HG03039 (cell line): ENCODE data around the gene ASPSCR1.

Experiments used
- ATAC-seq: cut with Tn5 transposase; IDR thresholded peaks from one replicate; pipeline ENCODE4 v1.9.1; 2021; ENCODE audit warnings: mild to moderate bottlenecking, moderate library complexity; ENCODE audit not compliant: unreplicated experiment

ASPSCR1 gene

DNA sequence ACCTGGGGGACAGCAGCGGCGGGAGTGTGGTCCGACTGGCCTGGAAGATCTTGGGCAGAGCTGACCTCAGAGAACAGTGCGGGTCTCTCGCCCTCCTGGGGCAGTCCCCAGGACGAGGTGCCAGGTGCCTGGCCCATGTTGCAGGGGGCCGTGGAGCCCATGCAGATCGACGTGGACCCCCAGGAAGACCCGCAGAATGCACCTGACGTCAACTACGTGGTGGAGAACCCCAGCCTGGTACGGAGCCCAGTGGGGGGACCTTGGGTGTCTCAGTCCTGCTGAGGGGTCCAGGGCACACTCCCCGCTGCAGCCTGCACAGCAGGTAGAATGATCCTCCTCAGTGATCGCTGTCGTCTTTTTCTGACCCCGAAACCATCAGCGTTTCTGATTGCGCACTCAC lies 75.7 kb downstream of the ASPSCR1 start:
- no peak for ATAC-seq

DNA sequence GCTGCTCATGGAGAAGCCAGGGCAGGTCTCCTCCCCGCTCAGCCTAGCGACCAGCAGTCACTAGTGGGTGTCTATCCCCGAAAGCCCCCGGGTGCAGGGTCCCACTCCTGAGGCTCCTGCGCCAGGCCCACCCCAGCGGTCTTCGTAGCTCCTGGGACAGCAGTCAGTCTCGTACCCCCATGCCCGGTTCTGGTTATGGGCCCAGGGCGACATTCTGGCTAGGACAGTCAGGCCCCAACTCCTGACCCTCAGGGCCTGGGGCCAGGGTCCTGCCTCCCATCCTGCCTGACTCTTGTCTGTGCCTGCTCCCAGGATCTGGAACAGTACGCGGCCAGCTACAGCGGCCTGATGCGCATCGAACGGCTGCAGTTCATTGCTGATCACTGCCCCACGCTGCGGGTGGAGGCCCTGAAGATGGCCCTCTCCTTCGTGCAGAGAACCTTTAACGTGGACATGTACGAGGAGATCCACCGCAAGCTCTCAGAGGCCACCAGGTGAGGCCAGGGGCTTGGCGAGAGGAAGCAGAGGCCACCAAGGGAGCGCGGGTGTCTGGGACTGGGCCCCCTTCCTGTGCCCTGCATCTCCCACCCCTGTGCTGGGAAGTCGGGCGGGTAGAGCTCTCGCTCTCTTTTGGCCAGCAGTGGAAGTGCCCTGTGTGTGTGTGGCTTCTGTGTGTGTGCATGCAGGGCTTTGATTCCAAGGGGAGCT lies 76.3 kb downstream of the ASPSCR1 start:
- no peak for ATAC-seq

DNA sequence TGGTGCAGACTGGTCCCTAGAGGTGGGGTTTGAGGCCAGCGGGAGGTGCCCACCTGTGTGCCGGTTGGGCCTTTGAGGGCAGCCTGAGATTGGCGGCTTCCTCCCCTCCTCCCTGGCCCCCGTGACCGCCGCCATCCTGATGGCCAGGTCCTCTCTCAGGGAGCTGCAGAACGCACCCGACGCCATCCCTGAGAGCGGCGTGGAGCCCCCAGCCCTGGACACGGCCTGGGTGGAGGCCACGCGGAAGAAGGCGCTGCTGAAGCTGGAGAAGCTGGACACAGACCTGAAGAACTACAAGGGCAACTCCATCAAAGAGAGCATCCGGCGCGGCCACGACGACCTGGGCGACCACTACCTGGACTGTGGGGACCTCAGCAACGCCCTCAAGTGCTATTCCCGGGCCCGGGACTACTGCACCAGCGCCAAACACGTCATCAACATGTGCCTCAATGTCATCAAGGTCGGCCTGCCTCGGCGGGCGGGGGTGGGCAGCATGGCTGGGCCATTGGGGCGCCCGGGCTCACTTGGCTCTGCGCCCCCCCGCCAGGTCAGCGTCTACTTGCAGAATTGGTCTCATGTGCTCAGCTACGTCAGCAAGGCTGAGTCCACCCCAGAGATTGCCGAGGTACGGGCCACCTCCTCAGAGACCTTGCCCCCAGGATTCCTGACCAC lies 77.1 kb downstream of the ASPSCR1 start:
- ATAC-seq = no peak

DNA sequence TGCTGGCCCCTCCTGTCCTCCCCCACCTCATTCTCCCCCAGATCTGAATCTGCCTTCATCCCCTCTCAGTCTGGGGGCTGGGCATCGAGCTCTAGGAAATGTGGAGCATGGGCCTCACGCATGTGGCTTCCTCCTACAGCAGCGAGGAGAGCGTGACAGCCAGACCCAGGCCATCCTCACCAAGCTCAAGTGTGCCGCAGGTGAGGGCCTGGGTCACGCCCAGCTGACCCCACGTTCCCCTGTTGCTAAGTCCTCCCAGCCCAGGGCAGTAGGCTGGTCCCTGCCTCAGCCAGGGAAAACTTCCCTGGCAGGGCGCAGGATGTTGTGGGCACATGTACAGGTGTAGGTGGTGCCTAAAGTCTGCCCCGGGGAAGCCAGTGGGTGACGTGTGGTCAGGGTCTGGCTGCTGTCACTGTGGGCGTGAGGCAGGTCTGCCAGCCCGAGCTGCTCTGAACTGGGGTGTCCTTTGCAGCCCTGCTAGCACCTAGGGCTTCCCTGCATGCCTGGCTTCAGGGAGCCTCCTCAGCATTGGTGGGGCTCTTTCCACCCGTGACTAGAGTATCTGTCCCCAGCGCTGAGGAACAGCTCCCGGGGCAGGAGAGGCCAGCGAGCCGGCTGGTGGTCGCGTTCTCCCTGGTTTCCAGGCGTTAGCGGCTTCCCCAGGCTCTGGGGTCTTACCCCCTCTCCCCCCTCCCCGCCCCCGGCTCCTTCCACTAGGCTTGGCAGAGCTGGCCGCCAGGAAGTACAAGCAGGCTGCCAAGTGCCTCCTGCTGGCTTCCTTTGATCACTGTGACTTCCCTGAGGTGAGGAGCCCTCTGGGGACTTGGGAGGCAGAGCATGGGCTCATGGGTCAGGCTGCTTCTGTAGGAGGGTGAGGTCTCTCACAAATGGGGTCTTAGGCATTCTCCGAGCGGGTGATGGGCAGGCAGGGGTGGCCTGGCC lies 77.9 kb downstream of the ASPSCR1 start:
- no peak for ATAC-seq

DNA sequence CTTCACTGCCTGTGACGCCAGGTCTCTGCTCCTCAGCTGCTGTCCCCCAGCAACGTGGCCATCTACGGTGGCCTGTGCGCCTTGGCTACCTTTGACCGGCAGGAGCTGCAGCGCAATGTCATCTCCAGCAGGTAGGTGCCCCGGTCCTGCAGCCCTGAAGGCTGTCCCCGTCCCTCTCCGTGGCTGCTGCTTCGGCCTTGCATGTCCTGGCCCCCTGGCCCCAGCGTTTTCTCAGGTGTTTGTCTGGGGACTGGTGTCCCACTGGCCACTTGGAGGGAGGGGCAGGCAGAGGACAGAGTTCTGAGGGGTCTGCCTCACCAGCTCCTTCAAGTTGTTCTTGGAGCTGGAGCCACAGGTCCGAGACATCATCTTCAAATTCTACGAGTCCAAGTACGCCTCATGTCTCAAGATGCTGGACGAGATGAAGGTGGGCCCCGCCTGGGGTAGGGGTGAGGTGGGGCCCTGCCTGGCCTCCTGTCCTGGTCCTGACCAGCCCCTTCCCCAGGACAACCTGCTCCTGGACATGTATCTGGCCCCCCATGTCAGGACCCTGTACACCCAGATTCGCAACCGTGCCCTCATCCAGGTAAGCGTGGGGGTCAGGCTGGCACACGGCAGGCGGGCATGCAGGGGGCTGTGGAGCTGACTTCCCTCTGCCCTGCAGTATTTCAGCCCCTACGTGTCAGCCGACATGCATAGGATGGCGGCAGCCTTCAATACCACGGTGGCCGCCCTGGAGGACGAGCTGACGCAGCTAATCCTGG lies 78.7 kb downstream of the ASPSCR1 start:
- no peak for ATAC-seq

DNA sequence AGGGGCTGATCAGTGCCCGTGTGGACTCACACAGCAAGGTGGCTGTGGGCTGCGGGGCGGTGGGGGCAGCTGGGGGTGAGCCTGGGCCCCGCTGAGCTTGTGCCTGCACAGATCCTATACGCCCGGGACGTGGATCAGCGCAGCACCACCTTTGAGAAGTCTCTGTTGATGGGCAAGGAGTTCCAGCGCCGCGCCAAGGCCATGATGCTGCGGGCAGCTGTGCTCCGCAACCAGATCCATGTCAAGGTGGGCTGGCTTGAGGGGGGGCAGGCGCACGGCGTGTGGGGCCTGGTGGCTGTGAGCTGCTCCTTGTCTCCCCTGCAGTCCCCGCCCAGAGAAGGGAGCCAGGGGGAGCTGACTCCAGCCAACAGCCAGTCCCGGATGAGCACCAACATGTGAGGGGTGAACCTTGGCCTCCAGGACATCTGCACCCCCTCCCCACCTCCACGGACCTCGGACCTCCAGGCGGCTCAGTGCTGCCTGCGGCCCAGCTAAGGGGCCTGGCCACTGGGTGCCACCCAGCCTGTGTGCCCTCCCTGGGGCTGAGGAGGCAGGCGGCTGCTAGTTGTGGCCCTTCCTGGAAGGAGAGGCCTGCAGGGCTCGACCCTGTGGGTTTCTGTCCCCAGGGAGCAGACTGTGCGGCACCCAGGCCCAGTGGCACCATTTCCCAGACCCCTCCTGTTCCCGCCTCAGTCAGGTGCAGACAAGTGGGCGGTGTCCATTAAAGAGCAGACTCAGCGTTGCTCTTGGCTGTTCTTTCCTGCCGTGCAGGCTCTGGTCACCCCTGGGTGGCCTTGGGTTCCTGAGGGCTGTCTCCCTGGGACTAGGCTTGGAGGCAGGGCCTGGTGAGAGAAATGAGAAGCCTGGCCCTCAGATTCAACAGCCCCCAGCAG lies 79.5 kb downstream of the ASPSCR1 start:
- ATAC-seq = no peak

DNA sequence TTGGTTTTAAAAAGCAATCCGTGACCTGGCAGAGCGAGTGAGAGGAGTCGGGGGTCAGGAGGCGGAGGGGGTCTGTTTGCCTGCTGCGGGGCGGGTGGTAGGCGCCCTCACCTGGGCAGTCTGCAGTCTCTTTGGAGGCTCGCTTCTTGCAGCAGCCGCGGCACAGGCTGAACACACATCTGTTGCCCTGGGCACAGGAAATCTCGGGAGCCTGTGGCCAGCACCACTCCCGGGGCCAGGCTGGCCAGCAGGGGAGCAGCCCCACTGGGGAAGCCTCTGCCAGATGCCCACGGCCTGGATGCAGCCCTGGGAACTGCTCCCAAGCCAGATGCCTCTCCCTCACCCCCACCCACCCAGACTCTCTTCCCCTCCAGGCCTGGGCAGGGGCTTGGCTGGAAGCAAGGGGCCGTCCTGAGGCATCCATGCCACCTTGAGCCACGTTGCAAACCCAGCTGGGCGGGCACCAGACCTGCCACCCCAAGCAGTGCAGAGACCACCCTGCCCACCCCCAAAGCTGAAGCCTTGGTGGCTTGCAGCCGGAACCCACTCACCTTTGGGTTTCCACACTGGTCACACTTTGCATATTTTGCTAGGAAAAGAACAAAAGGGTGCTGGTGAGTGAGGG lies 80.9 kb downstream of the ASPSCR1 start:
- no peak for ATAC-seq

DNA sequence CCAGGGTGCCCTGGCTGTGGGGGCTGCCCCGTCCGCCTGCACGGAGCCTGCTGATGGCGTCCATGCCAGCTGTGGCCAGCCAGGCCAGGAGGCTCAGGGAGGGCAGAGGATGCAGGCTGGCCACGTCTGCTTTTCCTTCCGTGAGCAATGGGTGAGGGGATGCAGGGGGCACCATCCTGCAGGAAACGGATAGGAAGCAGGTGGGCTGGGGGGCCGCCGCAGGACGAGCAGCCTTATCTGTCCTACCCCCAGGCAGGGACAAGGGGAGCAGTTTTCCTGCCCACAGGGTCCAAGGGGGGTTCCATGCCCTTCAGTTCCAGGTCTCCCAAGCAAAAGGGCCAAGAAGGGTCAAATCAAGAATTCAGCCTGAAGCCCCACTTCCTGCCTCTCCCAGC lies 81.4 kb downstream of the ASPSCR1 start:
- ATAC-seq = no peak

DNA sequence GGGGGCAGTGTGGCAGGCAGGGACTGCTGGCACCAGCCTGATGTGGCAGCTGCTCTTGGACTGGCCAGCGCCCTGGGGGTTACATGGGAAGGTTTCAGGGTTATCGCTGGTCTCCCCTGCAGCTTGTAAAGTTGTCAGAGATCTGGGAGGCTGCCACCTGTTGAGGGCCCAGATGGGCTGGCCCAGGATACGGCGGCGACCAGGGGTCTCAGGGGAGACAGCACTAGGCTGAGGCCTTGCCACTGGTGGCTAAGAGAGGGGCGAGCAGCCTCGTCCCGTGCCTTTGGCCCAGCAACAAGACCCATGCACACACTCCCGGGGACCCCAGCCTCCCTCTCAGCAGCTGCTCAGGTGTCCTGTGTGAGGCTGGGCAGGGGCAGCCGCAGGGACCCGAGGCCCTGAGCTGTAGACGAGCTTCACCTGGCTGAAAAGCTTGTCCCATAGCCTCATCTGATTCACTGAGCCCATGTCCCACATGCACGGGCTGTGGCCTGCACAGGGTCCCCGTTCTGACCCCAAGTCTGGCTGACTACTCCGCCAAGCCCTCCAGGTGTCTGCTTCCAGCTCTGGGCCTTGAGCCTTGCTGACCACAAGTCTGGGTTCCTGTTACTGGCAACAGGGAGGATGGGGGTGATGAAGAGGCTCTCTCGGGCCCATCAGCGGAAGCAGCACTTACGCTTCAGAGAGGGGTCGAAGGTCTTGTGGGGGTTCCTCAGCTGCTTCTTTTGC lies 82.0 kb downstream of the ASPSCR1 start:
- ATAC-seq = no peak

DNA sequence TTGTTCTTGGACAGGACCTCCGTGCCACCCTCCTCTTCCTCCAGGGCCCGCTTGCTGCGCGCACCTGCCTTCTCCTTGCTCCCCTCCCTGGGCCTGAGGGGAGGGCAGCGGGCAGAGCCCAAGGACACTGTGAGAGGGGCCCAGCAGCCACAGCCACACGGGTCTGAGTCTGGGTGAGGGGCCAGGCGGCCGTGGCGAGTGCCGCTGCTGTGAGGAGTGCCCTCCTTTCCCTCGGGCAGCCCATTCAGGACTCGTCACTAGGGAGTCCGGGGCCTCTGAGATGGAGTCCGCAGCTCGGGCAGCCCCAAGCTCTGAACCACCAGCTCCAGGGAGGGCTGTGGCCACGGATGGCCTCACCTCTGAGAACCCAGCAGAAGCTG lies 82.6 kb downstream of the ASPSCR1 start:
- ATAC-seq = no peak

DNA sequence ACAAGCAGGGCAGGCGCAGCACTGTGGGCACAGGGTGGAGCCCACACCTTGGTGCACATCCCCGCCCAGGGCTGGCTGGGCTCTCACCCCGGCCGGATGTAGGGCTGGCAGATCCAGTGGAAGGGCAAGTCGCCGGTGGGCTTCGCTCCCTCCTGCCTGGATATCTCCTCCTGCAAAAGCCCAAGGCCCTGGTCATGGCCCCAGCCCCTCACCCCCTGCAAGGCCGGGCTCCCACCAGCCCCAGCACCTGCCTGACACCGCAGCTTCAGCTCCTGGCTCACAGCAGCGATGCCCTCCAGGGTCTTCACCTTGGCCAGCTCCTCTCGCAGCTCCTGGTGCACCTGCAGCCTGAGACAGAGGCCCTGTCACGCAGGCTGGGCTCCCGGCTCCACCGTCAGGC lies 83.2 kb downstream of the ASPSCR1 start:
- no peak for ATAC-seq

DNA sequence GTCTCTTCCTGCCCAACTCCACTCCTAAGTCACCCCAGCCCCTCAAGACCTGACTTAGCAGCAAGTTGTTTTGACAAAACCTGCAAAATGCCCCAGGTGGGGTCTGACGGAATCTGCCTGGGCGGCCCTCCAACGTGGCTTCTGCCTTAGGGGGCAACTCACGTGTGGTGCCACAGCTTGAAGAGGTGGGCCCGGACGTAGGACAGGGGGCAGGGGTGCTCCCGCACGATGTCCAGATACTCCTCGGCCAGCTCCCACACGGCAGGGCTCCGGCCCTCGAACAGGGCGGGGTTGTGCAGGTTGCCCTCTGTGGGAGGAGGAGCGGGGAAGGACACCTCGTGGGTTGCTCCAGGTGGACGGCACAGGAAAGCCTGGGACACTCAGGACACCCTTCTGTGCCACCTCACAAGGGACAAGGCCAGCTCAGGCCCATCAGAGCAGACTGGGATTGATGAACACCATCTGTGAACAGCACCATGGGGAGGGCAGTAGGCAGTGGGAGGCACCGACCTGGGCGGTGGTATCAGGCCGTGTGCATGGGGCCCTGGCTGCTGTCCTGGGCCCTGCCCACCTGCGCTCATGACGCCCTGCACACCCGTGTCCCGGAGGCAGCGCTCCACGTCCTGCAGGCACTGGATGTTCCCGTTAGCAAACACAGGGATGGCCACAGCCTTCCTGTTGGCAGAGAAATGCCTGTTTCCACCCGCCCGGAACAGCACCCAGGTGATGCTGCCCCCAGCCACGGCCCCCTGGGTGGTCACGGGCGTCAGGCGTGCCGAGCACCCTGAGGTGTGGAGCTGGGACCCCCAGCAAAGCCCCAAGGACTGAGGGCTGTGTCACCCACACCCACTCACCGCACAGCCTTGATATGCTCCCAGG lies 83.9 kb downstream of the ASPSCR1 start:
- no peak for ATAC-seq

DNA sequence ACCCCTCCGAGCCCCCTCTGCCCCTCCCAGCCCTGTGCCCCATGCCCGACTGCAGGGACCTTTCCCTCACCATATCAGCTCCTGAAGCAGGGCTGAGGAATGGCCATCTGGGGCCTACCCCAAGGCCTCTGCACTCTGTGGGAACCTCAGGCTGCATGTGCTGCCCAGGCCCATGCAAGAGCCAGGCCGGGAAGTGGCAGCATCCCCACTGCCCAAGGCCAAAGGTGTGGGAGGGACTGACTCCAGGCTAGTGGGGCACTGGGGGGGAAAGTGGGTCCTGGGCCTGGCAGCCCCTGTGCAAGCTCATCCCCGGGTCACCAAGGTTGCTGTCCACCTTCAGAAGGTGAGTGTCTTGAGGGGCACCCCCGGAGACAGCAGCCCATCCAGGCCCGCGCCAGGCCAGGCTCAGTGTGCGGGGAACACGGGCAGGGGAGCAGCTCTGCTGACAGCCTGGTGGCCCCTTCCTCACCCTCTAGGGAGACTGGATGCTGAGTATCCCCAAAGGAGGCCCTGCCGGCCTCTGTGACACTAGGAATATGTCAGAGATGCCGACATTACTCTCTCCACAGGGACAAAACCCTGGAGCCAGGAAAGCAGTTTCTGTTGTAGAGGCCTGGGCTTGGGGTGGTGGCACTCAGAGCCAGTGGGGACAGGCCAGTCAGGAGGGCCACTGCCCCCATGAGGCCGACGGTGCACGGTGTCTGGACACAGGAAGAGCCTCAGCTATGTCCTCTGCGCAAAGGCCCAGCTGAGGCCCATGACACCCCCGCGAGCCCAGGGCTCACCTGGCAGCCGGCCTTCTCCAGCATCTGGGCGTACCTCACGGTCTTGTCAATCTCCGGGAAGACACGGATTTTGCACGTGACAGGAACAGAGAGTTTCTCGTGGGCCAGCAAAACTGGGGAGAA lies 84.9 kb downstream of the ASPSCR1 start:
- ATAC-seq = no peak

DNA sequence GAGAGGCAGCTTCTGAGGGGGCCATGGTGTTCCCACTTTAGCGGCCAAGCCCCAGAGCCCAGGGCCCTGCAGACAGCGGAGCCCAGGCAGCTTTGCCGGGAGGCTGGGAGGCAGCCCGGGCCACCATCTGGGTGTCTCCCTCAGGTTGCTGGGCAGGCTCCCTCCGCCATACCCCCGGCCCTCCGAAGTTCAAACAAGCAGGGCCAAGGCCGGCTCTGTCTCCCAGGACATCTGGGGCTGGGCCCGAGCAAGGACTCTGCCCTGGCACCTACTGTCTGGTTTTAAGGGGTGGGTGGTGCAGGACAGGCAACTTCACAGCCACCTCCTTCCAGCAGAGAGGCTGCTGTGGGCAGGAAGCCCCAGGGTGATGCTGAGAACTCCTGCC lies 85.5 kb downstream of the ASPSCR1 start:
- ATAC-seq = no peak

DNA sequence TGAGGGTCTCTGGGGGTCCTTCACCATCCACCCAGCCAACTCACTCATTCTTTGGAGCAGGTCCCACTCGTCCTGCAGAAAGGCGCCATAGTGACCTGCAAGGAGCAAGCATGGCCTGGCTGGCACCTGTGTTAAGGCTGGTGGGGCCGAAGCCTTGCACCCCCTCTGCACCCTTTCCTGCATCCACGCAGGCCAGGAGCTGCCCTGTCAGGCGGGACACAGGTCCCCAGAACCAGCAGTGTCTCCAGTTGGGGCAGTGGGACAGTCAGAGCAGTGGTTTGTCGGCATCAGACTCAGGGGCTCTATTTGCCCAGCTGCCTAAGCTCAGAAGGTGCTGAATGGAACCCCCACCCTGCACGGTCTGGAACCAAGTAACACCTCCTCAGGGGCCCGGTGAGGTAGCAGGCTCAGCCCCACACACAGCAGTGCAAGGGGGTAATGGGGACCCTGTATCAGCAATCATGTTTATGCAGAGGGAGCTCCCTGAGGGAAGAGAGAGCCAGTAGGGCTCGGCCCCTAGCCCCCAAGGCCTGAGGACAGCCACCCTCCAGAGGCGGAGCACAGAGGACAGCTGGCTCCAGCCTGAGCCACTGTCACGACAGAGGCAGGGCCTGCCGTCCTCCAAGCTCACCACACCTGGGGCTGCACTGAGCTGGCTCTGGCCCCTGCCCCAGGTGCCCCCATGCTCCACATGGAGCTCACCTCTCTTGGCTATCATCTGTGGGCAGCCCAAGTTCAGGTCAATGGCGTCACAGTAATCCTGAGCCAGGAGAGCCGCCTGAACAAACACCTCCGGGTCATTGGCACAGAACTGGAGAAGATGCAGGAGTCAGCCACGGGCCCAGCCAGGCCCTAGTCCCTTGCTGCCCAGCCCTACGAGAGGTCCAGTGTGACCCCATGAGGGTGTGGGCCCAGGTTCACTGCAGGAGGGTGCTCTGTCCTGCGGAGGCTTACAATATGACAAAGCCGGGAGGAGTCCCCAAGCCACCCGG lies 86.3 kb downstream of the ASPSCR1 start:
- ATAC-seq = no peak
